ENCODE results near the gene POMZP3.
"Not testable (repeated sequence)": the region's sequence is repeated elsewhere in the genome, so short reads cannot be mapped to it uniquely, and the experiment has no call there.

POMZP3 gene

DNA sequence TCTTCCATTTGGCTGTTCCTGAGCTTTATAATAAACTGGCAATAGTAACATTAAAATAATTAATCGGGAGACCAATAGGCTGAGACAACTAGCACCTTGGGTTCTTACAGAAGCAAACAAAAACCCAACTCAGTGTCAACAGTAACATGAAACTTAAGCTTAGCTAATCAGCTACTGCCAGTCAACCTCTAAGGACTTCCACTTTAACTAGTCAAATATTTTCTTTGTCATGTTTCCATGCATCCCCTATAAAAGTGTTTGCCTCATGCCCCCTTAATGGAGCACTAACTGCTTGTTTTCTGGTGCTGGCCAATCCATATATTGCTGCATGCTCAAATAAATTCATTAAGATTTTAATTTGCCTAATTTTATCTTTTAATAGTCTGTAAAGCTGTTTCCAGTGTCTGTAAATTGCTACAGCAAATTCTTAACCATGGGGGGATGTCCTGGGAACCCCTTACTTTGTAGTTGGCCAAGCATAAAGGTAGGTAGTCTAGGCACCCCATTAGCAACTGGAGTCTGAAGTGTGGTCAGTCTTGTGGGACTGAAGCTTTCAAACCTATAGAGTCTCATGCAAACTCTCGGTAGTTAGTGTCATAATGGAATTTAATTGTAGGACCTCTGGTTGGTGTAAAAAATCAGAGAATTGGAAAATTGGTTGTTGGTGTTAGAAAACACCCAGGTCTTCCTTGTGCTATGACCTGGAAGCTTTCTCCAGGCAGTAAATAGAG lies 40.3 kb downstream of the POMZP3 start:
- not testable (repeated sequence) for FAIRE-seq

DNA sequence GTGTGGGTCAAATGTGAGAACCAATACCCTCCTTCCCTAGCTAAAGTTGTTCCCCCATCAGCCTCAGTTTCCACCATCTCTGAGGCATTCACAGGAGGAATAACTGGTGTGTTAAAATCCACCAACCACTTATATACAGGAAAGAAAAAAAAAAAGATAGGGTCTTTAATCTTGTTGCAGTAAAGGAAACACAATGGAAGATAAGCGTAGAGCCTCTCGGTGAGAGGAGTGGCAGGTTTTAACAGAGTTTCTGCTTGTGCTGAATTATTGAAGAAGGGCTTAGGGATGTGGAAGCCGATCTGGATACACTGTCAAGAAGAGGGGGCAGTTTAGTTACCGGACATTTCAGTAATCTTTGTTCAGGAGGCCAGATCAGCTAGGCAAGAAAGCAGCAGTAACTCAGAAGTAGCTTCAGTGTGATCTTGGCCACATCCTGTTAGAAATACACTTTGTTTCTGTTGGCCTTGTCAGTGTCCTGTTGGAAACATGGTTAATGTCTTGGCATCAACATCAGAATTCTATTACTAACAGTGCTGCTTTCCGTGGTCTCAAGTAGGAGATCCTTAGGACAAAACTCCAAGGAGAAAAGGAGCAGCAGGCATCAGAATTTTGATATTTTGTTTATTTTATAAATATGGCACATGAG lies 43.3 kb downstream of the POMZP3 start:
- FAIRE-seq: not testable (repeated sequence)

DNA sequence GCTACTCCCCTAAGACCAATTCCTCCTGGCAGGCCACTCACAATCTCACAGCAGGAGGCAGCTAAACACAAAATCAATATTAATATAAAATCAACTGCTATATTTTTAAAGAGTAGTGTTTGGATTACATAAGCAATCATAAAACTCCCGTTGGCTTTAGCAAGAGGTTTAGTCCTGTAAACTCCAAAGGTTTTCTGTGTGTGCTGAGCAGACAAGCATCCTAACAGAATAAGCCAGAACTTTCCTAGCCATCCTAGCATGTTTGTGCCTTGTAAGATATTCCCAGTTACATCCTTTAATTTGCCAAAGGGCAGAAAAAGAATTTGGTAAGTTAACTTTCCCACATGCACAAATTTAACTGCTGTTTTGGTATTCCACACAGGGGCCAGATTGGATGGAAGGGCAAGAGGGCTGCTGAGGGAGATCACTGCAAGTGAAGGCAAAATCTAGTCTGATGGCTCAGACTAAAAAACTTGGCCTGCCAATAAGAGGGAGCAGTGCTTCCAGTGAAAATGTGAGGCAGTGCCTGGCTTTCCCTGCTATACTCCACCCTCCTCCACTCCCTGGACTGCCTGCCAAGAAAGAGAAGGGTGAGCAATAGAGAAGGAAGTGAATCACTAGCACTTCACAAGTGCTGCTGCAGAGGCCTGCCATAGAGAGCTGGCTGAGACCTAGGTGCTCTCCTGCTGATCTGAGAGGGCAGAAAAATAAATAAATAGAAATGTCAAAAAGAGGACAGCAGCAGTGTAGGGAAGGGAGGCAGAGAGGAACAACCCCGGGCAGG lies 44.0 kb downstream of the POMZP3 start:
- not testable (repeated sequence) for FAIRE-seq

DNA sequence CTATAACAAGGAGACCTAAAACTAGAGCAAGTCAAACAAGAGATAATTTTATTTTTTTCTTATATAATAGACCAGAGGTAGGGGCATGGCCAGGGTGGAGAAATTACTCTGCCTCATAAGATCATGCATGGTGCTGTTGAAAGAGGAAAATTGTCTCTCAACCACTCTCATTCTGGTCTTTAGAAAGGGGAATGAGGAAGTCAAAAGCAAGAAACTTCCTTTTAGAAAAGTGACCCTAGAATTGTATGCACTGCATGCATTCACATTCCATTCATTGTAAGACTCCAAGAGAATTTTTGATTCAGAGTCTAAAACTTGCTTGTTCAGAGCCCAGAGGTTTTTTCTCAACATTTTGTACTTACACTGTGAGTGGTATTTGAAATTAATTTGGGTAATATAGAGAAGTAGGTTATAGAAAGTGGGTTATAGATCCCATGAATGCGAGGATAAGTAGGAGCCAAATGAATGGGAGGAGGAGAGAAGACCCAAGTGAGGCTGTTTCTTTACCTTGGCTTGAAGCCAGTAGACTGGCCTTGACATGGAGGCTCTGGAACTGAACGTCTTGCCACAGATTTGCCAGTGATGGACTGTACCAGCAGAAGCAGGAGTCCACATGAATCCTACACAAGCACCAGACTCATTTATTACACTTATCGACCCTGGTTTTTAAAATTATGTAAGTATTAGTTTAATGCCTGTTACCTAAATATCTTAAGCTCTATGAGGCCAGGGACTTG lies 51.0 kb downstream of the POMZP3 start:
- FAIRE-seq: not testable (repeated sequence)

- FAIRE-seq: not testable (repeated sequence)
Observed at GRCh38 chr7:76575431-76575830, 51.6 kb downstream of the POMZP3 start.

DNA sequence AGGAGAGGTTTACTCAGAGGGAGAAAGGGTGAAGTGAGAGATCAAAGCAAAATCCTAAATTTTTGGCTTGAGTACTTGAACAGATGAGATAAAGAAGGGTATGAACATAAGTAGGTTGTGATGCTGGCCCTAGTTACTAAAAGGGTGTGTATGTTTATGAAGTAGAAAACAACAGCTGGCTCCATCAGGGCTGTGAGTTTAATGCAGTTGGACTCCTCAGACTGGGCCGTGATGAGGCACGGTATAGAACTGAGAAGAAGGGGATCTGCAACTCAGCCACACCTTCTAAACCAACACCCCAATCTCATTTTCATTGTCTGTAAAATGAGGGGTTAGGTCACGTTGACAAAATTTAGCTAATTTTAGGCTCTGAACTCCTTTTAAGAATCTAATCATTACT lies 54.8 kb downstream of the POMZP3 start:
- not testable (repeated sequence) for FAIRE-seq

- peak; percentile 90 for FAIRE-seq
Observed at GRCh38 chr7:76570324-76570775, 56.7 kb downstream of the POMZP3 start.

GRCh38 chr7:76568742-76569141 lies 58.3 kb downstream of the POMZP3 start:
- peak; percentile 95 for FAIRE-seq

GRCh38 chr7:76567753-76568152 lies 59.3 kb downstream of the POMZP3 start:
- not testable (repeated sequence) for FAIRE-seq

DNA sequence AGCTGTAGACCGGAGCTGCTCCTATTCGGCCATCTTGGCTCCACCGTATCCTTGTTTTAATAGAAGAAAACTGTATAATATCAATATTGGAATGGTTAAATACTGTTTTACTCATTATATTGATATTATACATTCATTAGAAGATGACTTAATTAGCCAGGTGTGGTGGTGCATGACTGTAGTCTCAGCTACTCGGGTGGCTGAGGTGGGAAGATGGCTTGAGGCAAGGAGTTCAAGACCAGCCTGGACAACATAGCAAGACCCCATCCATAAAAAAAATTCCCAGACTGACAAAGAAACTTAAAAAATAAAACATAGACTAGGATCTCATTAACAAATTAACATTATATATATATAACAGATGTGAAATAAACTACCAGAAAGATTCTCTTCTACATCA lies 59.8 kb downstream of the POMZP3 start:
- not testable (repeated sequence) for FAIRE-seq

GRCh38 chr7:76565001-76565400 lies 62.1 kb downstream of the POMZP3 start:
- not testable (repeated sequence) for FAIRE-seq

GRCh38 chr7:76561342-76561741 lies 65.7 kb downstream of the POMZP3 start:
- not testable (repeated sequence) for FAIRE-seq

GRCh38 chr7:76560157-76560556 lies 66.9 kb downstream of the POMZP3 start:
- not testable (repeated sequence) for FAIRE-seq

Measured in colon (tissue), 2 donors.